Stimulated activated CD8-positive, alpha-beta memory T cell treated with anti-CD3 and anti-CD28 coated beads, Interleukin-4, amount 100 ng/mL, for 48 hours (primary cell): ENCODE results near the gene CRADD.
A peak's percentile ranks its signal among the peaks of the same experiment; 100 is the strongest.
"Not testable (repeated sequence)": the region's sequence is repeated elsewhere in the genome, so short reads cannot be mapped to it uniquely, and the experiment has no call there.

Source experiments
- DNase-seq: peaks from one replicate; pipeline ENCODE4 v3.0.0-alpha.2; 2020

CRADD gene

DNA sequence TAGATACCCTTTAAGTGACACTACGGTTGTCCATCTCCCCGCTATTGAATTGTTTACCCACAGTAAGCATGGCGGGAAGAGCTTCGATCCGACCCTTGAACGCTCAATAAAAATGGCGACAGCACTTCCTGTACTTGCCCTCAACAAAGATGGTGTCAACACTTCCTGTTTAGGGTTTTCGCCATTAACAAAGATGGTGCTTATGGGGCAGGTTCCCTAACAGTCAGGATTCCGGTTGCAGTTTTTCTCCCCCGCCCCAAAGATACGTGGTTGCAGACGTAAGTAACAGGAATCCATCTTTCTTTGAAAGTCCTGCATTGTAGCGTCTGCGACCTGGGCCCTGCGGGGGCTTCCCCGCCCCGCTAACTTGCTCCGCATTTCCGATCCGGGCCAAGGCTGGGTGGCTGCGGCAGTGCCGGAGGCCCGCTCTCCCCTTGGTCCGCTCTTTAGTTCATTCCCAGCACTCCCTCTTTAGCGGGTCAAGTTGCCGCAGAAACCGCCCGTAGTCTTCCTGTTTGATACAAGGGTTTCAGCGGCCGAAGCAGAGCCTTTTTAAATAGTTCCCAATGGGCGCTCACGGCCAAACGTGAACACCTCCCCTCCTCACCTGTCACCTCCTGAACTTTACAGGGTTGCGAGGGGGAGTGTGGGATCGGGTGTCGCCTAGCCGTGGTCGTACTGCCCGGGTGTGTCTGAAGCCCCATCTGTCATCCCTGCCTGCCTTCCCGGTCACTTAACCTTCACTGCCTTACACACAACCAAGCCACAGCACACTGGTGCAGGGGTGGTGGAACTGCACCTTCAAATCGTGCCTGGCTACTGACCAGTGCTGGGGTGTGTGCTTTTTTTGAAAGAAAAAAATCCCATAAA, at the start of gene CRADD:
Gene CRADD, plus strand, starts transcription at position 181 of the 870 bp plus-strand sequence.
- peak; percentile 82 for DNase-seq

- DNase-seq: no peak
Observed at GRCh38 chr12:93632383-93632782, 44.8 kb upstream of the CRADD start.

- DNase-seq: no peak
Observed at GRCh38 chr12:93634416-93634815, 42.8 kb upstream of the CRADD start.

GRCh38 chr12:93636708-93637107, 40.5 kb upstream of the CRADD start:
- DNase-seq: no peak

DNA sequence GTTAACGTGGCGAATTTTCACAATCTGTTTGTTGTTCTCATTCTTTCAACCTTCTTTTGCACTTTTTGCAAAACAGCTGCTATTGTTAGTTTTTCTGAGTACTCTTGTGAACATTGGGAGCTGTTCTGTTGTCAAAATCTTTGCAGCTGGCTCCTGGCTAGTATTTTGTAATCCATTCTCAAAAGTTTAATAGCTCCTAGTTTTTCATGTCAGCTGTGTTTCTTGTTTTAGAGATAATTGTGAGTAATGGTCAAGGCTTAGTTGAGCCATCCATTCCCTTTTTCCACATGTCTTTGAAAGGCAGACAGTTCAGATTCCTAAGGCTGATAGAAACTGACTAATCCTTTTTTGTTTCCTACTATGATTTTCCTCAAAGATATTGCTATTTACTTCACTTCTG, 39.1 kb upstream of the CRADD start:
- no peak for DNase-seq

DNA sequence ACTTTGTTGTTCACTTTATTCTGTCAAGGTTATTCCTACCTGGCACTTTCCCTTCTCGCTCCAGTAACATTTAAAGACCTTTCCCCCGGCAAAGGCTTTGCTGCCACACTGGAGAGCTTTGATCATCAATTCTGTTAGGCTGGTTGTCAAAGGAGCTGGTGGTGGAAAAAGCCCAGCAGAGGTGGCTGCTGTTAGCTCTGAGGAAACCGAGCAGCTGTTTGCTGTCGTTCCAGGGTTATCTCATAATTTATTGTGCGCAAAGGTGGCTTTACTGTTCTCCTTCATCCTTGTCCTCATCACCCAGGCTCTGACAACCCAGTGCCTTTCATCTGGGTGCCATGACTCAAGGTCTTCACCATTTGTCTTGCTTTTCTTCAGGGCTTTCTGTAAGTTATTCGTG, 38.2 kb upstream of the CRADD start:
- no peak for DNase-seq

DNA sequence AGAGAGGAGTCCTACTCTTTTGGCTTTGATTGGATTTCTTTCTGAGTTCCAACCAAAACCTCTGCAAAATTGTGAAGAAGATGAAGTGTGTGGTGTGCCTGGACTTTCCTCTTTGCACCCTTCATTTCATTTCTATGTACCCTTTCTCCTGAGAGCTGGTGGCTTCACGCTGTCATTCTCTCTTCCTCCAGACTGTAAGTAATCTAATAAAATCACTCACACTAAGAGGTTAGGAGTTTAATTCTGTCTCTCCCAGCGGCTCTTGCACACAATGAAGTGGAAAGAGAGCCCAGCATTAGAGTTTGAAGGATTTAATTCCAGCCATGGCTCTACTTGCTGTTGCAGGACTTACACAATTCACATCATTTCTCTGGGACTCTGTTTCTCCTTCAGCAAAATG, 37.8 kb upstream of the CRADD start:
- DNase-seq: no peak

DNA sequence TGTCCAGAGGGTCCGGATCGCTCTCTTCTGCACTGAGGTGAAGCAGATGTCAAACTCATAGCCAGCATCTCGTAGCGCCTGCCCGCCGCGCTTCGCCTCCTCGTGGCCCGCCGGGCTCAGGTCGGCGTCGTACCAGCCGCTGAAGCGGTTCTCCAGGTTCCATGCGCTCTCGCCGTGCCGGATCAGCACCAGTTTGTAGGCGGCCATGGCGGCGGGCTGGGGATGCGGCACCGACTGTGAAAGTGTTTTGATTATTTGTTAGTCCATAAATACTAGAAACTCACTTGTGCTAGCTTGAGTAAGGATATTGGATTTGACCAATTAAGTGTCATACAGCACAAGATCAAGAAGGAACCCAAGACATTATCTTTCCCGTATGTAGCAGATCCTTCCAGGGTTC, 35.8 kb upstream of the CRADD start:
- not testable (repeated sequence) for DNase-seq

DNA sequence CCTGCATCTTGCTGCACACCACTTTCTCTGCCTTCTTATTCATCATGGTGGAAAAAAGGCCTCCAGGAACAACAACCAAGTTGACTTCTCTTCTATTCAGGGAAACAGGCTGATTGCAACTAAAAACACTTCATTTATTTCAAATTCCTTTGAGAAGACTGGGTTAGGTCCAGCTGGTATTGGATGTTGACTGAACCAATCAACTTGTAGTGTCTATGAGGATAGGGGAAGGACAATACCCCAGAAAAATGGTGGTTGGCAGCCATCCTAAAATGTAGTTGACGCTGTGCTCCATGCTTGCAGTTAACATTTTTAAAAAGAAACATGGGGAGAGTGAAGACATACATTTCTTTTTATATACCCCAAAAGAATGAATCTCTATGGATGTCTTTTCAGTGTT, 34.4 kb upstream of the CRADD start:
- DNase-seq: no peak

GRCh38 chr12:93645702-93646101, 31.5 kb upstream of the CRADD start:
- DNase-seq: no peak

DNA sequence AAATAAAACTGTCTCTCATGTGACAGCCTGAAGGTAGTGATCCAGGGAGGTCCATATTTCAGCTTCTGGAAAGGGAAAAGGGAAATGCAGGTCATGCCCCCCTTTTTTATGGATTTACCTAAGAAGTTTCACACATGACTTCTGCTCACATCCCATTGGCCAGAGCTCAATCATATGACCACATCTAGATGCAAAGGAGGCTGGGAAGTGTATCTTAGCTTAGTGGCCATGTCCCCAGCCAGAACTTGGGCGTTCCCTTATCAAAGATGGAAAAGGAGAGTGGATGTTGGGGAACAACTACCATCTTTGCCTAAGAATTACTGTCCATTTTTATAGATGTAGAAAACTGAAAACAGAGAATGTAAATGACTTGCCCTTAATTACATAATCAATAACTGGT, 26.5 kb upstream of the CRADD start:
- DNase-seq: no peak

DNA sequence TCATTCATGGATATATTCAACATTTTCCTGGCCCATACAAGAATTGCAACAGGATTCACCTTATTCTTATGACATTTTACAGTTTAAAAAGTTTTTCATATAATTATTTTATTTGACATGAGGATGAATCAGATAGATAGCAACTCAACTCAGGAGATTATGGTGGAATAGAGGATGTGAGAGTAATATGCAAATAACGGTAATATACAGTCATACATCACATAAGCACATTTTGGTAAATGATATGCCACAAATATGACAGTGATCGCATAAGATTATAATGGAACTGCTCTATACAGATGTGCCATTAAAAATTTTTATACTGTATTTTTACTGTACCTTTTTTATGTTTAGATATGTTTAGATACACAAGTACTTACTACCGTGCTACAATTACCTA, 24.1 kb upstream of the CRADD start:
- no peak for DNase-seq

GRCh38 chr12:93653712-93654111, 23.5 kb upstream of the CRADD start:
- DNase-seq: no peak

GRCh38 chr12:93654421-93654820, 22.8 kb upstream of the CRADD start:
- no peak for DNase-seq

DNA sequence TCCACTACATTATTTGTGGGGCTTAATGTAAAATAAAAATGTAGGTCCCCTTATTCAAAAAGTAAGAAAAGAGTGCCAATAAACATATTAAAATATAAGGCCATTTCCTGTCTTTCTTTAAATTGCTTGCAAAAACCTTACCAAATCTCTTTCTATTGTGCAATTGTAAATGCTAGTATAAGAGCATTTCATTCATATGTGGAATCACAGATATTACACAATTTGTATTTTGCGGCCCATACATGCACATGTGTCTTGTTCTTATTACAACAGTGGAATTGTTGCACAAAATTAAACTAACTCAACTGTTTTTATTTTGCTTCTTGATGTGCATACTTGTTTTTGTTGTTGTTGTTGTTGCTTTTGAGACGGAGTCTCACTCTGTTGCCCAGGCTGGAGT, 20.1 kb upstream of the CRADD start:
- DNase-seq: no peak

DNA sequence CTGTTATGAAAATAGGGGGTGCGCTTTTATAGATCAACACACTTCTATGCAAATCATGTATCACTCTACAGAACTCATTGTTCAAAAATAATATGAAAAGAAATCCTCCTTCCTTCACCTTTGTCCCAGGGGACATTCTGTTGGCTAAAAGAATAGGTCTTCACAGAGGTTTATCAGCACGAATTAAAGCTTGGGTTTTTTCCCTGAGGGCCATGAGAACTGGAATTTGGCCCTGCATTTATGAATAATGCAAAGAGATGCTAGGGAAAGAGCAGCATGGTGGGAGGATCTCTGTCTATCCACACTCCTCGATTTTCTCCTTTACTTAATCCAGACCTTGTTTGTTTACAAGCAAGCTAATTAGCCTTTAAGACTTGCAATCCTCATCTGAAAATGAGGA, 16.2 kb upstream of the CRADD start:
- no peak for DNase-seq

- DNase-seq: no peak
Observed at GRCh38 chr12:93663006-93663728, 14.0 kb upstream of the CRADD start.

- no peak for DNase-seq
Observed at GRCh38 chr12:93663729-93664084, 13.5 kb upstream of the CRADD start.

GRCh38 chr12:93664573-93665138, 12.5 kb upstream of the CRADD start:
- no peak for DNase-seq

DNA sequence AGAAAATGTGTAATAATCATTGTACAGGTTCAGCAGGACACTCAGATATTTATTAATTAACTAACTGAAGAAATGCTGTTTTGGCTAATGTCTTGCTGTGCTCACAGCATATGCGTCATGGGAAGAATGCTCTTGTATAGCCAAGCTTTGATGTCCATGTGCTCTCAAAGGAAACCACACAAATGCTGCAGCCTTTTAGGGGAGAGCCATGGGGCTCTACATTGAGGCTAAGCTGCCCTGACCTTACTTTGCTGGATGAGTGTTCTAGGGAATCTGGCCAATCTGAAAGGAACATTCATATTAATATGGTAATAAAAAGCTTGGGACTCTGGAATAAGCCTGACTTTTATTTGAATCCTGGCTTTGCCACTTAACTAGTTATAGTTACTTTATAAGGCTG, 9.5 kb upstream of the CRADD start:
- no peak for DNase-seq

DNA sequence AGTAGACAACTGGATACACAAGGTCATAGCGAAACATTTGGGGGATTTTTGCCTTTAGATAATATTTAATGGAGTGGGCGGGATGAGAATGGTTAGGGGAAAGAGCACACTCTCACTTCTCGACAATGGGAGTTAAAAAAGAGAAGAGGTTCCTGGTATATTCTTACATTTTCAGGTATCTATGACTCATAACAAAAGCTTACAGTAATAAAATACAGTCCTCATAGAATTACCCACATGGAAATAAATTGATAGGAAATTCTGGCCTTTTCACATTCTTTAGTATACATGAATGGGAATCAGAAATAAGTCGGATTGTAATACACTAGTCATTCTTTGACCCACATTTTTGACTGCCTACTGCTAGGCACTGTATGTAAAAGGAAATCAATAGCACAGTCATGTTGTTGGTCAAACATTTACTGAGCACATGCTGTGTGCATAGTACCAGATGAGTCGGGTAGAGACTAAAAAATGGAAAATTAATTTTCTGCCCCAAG, 8.2 kb upstream of the CRADD start:
- DNase-seq: no peak

DNA sequence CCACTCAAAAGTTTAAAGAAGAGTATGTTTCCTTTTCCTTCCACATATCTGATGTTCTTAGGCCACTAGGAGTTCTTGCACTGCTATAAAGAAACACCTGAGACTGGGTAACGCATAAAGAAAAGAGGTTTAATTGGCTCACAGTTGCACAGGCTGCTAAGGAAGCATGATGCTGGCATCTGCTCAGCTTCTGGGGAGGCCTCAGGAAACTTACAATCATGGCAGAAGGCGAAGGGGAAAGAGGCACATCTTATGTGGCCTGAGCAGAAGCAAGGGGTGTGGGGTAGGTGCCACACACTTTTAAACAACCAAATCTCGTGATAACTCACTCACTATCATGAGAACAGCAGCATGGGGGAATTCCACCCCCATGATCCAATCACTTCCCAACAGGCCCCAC, 7.7 kb upstream of the CRADD start:
- DNase-seq: no peak

GRCh38 chr12:93670104-93670503, 7.1 kb upstream of the CRADD start:
- DNase-seq: no peak

GRCh38 chr12:93671044-93671443, 6.1 kb upstream of the CRADD start:
- no peak for DNase-seq
